A673 (cell line): ENCODE measurements around the gene UST.

Source experiments
- CTCF ChIP-seq: fragments of 300-800, 200-600 bp; sonication (generic); conservative IDR thresholded peaks from 2 replicates; pipeline ENCODE4 v1.5.1; 2017; ENCODE audit warnings: low read depth, mild to moderate bottlenecking, antibody characterized with exemption, low read length, moderate library complexity, mixed read lengths
- EZH2 ChIP-seq: fragments of 200-600 bp; sonication (generic); IDR thresholded peaks from 2 replicates; pipeline ENCODE4 v1.6.1; 2017; ENCODE audit warnings: borderline replicate concordance, low read depth, mild to moderate bottlenecking, mixed read lengths, antibody characterized with exemption, low read length; ENCODE audit not compliant: poor library complexity, severe bottlenecking

GRCh38 chr6:148963738-148964137, 216.9 kb downstream of the UST start:
- no peak for TF ChIP-seq CTCF
- TF ChIP-seq EZH2: no peak
